ENCODE data around the gene XG.
"Not testable (repeated sequence)": the region's sequence is repeated elsewhere in the genome, so short reads cannot be mapped to it uniquely, and the experiment has no call there.

XG gene

DNA sequence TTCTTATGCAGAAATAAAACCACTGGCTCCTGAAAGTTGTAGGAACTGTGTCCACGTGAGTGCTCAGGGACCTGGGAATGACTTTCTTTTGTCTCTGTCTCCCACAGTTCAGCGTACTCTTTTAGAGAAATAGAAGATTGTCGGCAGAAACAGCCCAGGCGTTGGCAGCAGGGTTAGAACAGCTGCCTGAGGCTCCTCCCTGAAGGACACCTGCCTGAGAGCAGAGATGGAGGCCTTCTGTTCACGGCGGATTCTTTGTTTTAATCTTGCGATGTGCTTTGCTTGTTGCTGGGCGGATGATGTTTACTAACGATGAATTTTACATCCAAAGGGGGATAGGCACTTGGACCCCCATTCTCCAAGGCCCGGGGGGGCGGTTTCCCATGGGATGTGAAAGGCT, 11.2 kb upstream of the XG start:
- H3K9me3 Mint-ChIP-seq, result peaks cover 5% of the 10 kb centered on the region
- DNase-seq, result no peak
- peaks cover 4% of the 10 kb centered on the region for H3K27me3 Mint-ChIP-seq (ENCODE audit: low read depth, poor library complexity)
- H3K4me3 Mint-ChIP-seq, result no peak overlapping the region
- TF ChIP-seq, protein P1, sequence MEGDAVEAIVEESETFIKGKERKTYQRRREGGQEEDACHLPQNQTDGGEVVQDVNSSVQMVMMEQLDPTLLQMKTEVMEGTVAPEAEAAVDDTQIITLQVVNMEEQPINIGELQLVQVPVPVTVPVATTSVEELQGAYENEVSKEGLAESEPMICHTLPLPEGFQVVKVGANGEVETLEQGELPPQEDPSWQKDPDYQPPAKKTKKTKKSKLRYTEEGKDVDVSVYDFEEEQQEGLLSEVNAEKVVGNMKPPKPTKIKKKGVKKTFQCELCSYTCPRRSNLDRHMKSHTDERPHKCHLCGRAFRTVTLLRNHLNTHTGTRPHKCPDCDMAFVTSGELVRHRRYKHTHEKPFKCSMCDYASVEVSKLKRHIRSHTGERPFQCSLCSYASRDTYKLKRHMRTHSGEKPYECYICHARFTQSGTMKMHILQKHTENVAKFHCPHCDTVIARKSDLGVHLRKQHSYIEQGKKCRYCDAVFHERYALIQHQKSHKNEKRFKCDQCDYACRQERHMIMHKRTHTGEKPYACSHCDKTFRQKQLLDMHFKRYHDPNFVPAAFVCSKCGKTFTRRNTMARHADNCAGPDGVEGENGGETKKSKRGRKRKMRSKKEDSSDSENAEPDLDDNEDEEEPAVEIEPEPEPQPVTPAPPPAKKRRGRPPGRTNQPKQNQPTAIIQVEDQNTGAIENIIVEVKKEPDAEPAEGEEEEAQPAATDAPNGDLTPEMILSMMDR (IDR thresholded peaks at IDR 0.05), result no peak
- H3K27ac Mint-ChIP-seq, result peak overlapping the region; percentile 72
- peaks cover 64% of the 10 kb centered on the region for H3K36me3 Mint-ChIP-seq (ENCODE audit: low read depth)
- no peaks in the 10 kb centered on the region for H3K4me1 Mint-ChIP-seq

DNA sequence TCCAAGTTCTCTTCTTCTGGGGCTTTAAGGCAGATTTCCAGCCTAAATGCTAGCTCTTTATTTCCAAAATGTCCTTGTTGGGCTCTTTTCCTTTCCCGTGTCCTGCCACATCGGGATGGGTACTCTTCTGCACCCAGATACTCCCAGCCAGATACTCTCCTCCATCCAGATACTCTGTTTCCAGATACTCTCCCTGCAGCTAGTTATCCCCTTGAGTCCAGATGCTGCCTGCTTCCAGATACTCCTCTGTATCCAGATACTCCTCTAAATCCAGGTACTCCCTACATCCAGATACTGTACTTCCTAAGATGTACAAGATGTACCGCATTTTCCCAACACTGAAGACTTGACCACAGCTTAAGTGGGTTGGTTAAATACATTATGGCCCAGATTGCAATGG, 10.5 kb upstream of the XG start:
- no peak for DNase-seq
- Mint-ChIP-seq H3K4me3 (no peak overlapping the region), H3K36me3 (ENCODE audit: low read depth) (peaks cover 57% of the 10 kb centered on the region), H3K27ac (no peak overlapping the region), H3K9me3 (peaks cover under 1% of the 10 kb centered on the region), H3K4me1 (no peaks in the 10 kb centered on the region), H3K27me3 (ENCODE audit: low read depth, poor library complexity) (peaks cover 1% of the 10 kb centered on the region)
- TF ChIP-seq, protein P1 (IDR thresholded peaks at IDR 0.05), result no peak

DNA sequence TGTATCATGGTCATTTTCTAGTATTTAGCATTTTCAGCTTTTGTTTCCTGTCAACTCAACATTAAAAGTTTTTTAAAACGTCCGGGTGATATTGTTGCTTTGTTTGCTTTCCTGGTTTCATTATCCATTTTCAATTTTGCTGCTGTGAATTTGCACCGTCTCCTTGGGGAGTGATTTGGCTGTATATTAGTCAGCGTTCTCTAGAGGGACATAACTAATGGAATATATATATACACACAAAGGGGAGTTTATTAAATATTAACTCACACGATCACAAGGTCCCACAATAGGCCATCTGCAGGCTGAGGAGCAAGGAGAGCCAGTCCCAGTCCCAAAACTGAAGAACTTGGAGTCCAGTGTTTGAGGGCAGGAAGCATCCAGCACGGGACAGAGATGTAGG, 5.6 kb upstream of the XG start:
- DNase-seq; H3K27ac Mint-ChIP-seq; H3K4me1 Mint-ChIP-seq; H3K4me3 Mint-ChIP-seq; H3K27me3 Mint-ChIP-seq (ENCODE audit: low read depth, poor library complexity); H3K9me3 Mint-ChIP-seq: not testable (repeated sequence)
- H3K36me3 Mint-ChIP-seq (ENCODE audit: low read depth), result peaks cover 19% of the 10 kb centered on the region

DNA sequence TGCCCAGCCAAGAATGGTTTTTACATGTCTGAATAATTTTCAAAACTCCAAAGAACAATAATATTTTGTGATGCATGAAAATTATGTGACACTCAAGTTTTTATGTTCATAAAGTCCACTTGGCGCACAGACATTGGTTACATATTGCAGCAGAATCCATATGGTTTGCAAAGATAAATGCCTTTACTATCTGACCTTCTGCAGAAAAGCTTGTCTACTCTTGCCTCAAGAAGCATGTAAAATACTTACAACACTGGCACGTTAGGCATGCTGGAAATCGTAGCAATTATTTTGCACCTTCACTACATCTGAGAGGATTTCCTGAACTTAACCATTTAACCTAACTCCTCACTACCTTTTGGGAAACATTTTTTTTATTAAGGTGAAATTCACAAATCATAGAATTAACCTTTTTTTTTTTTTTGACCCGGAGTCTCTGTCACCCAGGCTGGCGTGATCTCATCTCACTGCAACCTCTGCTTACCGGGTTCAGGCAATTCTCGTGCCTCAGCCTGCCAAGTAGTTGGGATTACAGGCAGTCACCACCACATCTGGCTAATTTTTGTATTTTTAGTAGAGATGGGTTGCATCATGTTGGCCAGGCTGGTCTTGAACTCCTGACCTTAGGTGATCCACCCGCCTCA, 3.5 kb upstream of the XG start:
- H3K27ac Mint-ChIP-seq, result no peak overlapping the region
- TF ChIP-seq, protein P1 (IDR thresholded peaks at IDR 0.05), result no peak
- H3K4me1 Mint-ChIP-seq, result peaks cover 11% of the 10 kb centered on the region
- DNase-seq, result no peak
- H3K4me3 Mint-ChIP-seq, result no peak overlapping the region
- H3K27me3 Mint-ChIP-seq (ENCODE audit: low read depth, poor library complexity), result no peaks in the 10 kb centered on the region
- H3K9me3 Mint-ChIP-seq, result no peaks in the 10 kb centered on the region
- peaks cover 5% of the 10 kb centered on the region for H3K36me3 Mint-ChIP-seq (ENCODE audit: low read depth)

DNA sequence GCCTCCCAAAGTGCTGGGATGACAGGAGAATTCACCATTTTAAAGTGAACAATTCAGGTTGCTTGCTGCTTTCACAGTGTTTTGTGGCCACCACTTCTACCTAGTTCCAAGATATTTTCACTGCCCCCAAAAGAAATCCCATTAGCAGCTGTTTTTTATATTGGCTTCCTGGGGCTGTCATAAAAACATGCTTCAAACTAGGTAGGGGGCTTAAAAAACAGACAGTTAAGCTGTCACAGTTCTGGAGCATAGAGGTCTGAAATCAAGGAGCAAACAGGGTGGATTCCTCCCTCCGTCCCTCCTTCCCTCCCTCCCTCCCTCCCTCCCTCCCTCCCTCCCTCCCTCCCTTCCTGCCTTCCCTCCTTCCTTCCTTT, 3.0 kb upstream of the XG start:
- no peak overlapping the region for H3K4me3 Mint-ChIP-seq
- no peak for DNase-seq
- TF ChIP-seq, protein P1 (IDR thresholded peaks at IDR 0.05), result no peak
- H3K36me3 Mint-ChIP-seq (ENCODE audit: low read depth), result no peaks in the 10 kb centered on the region
- H3K27me3 Mint-ChIP-seq (ENCODE audit: low read depth, poor library complexity), result no peaks in the 10 kb centered on the region
- no peaks in the 10 kb centered on the region for H3K9me3 Mint-ChIP-seq
- peaks cover 11% of the 10 kb centered on the region for H3K4me1 Mint-ChIP-seq
- H3K27ac Mint-ChIP-seq, result no peak overlapping the region

DNA sequence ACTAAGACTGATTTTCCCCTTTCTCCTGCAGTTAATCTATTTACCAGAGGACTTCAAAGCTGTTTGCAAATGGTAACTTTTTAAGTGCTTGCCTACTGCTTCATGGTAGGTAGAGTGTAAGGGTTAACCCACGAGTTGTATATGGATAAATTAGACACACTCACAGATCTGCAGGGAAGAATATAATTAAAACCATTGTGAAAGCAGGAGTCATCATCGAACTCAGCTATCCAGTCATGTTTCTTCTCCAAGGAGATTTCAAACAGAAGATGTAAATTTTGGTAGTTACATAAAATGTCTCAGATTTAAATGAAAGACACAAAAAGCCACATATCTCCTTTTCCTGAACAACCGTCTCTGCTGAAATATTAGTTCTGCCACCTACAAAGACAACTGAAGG, 549 bp upstream of the XG start:
- Mint-ChIP-seq H3K9me3 (no peaks in the 10 kb centered on the region), H3K4me1 (peaks cover 11% of the 10 kb centered on the region), H3K27ac (no peak overlapping the region), H3K36me3 (ENCODE audit: low read depth) (no peaks in the 10 kb centered on the region), H3K27me3 (ENCODE audit: low read depth, poor library complexity) (no peaks in the 10 kb centered on the region), H3K4me3 (no peak overlapping the region)
- TF ChIP-seq, protein P1 (IDR thresholded peaks at IDR 0.05), result no peak
- DNase-seq, result no peak

DNA sequence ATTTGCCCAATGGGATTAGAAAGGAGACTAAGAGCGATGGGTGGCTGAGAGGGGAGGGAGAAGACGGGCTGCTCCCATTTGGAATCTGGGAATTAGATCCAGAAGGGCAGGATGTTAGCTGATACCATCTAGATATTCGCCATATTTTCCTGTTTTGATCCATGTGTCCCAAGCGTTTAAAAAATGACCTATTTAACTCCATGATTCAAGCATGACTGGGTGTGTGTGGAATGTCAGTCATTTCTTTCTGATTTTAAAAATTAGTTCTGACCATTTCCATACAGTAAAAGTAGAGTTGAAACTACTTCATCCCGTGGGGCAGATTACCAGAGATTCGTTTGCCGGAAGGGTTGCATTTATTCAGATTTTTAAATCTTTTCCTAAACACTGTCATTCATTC, 601 bp downstream of the XG start:
- not testable (repeated sequence) for H3K9me3 Mint-ChIP-seq; H3K27me3 Mint-ChIP-seq (ENCODE audit: low read depth, poor library complexity); H3K36me3 Mint-ChIP-seq (ENCODE audit: low read depth); H3K4me3 Mint-ChIP-seq; DNase-seq; H3K27ac Mint-ChIP-seq
- H3K4me1 Mint-ChIP-seq, result peaks cover 11% of the 10 kb centered on the region

DNA sequence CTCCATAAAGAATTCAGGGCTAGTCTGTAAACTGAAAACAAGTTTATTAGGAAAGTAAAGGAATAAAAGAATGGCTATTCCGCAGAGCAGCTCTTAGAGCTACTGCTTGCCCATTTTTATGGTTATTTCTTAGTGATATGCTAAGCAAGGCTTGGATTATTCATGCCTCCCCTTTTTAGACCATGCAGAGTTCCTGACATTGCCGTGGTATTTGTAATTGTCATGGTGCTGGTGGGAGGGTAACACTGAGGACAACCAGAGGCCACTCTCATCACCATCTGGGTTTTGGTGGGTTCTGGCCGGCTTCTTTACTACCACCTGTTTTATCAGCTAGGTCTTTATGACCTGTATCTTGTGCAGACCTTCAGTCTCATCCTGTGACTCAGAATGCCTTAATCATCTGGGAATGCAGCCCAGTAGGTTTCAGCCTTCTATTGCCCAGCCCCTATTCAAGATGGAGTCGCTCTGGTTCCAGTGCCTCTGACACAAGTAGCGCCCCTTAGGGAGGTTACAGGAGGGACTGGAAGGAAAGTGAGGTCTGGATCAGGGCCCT, 3.4 kb downstream of the XG start:
- not testable (repeated sequence) for DNase-seq; H3K4me3 Mint-ChIP-seq; H3K9me3 Mint-ChIP-seq; H3K27ac Mint-ChIP-seq; H3K36me3 Mint-ChIP-seq (ENCODE audit: low read depth); H3K27me3 Mint-ChIP-seq (ENCODE audit: low read depth, poor library complexity)
- peaks cover 11% of the 10 kb centered on the region for H3K4me1 Mint-ChIP-seq
